ENCODE data around the gene INPP5J.
"Not testable (repeated sequence)": the region's sequence is repeated elsewhere in the genome, so short reads cannot be mapped to it uniquely, and the experiment has no call there.

Gene INPP5J

GRCh38 chr22:31088233-31088986 is 34.4 kb upstream of the INPP5J start:
- no peak for DNase-seq (ENCODE audit: low read depth)

DNA sequence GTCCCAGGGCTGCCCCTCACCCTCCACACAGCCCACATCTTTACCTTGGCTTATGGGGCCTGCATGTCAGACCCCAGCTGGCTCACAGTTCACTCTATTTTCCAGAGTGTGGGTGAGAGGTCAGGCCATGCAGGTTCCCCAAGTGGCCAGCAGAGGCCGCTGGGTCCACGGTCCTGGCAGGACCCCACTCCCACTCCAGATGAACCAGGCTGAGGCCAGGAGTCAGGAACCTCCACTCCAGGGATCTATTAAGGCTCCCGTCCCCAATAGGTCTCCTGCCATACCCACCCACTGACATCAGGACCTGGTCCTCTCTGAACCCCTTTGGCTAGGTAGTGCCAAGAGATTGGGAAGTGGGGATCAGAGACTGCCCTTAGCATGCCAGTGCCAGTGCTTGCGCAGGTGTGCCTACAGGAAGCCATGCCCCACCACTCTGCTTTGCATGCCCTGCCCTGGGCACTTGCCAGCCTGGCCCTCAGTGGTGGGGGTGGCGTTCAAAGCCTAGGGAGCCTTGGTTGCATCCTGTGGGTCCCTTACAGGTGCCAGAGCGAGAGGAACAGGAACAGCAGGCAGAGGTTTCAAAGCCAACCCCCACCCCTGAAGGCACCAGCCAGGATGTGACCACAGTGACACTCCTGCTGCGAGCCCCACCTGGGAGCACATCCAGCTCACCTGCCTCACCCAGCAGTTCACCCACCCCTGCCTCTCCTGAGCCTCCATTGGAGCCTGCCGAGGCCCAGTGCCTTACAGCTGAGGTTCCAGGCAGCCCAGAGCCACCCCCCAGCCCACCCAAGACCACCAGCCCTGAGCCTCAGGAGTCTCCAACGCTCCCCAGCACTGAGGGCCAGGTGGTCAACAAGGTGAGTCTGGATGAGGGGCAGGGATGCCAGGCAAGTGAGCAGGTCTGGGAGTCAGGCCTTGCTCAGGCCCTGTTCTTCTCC is 33.3 kb upstream of the INPP5J start:
- DNase-seq (ENCODE audit: low read depth): no peak

GRCh38 chr22:31090217-31091085 is 32.3 kb upstream of the INPP5J start:
- no peak for DNase-seq (ENCODE audit: low read depth)

- no peak for DNase-seq (ENCODE audit: low read depth)
These were observed 31.4 kb upstream of the INPP5J start for GRCh38 chr22:31091106-31091975.

DNA sequence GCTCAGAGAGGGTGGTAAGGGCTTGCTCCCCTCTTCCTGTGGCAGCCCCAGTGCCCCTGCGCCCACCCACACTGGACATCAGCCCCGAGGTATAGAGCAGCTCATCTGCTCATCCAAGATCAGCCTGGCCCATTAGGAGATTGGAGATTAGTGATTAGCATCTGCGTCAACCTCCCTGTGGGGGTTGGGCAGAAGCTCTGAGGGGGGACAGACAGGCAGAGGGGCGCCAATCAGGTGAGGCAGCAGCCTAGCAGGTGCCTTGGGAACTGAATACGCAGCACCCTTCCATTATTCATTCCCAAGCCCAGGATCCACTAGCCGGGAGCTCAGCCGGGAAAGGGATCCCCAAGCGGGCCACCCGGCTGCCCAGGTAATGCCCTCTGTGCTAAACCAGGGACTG is 30.6 kb upstream of the INPP5J start:
- no peak for DNase-seq (ENCODE audit: low read depth)

DNA sequence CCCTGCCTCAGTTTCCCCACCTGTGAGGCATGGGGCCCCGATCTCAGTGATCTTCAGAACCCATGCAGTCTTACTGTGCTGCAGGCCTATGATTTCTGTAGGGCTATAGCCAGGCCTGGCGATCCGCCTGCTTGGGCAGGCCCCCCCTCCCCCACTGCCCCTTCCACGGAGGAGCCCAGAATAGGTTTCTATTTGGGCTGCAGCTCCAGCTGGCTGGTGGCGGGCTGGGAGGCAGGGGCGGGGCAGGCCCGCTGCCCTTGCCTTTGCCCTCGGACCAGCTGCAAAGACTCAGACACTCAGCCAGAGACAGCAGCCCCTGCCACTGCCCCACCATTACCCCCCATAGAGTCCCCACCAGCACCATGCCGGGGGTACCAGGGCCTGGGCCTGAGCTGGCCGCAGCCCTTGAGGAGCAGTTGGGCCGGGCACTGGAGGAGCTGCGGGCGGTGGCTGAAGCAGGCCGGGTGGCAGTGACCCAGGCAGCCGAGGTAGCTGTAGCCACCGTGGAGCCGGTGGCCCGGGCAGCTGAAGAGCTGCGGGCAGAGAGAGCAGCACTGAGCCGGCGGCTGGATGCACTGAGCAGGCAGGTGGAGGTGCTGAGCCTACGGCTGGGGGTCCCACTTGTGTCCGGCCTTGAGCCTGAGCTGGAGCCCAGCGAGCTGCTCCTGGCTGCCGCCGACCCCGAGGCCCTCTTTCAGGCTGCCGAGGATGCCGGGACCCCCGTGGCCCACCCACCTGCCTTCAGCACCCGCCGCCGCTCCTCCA is 29.5 kb upstream of the INPP5J start:
- DNase-seq (ENCODE audit: low read depth): no peak

- DNase-seq (ENCODE audit: low read depth): no peak
These were observed 28.7 kb upstream of the INPP5J start for GRCh38 chr22:31094021-31094551.

GRCh38 chr22:31094741-31095140 is 28.0 kb upstream of the INPP5J start:
- DNase-seq (ENCODE audit: low read depth): no peak

DNA sequence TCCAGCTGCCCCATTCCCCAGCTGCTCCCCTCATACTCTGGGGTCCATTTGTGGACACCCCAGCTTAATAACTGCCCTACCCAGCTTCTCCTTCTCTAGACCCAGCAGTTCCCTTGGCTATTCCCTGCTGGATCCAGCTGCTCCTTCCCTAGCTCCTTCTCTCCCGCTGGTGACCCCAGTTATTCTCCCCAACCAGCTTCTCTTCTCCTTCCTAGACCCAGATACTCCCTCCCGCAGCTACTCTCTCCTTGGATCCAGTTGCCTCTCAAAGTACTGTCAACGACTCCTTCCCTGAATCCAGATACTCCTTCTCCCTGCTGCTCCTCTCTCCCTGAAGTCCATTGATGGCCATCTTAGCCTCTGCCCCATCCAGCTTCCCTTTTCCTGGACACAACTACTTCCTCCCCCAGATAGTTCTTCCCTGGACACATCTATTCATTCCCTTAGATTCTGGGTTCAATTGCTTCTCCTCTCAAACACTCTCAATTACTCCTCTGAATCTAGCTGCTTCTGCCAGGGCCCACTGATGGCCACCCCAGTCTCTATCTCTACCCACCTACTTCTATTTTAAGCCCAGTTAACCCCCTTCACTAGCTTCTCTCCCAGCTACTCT is 27.0 kb upstream of the INPP5J start:
- DNase-seq (ENCODE audit: low read depth): no peak

GRCh38 chr22:31096657-31097279 is 26.0 kb upstream of the INPP5J start:
- DNase-seq (ENCODE audit: low read depth): no peak

GRCh38 chr22:31097539-31097938 is 25.2 kb upstream of the INPP5J start:
- DNase-seq (ENCODE audit: low read depth): not testable (repeated sequence)

DNA sequence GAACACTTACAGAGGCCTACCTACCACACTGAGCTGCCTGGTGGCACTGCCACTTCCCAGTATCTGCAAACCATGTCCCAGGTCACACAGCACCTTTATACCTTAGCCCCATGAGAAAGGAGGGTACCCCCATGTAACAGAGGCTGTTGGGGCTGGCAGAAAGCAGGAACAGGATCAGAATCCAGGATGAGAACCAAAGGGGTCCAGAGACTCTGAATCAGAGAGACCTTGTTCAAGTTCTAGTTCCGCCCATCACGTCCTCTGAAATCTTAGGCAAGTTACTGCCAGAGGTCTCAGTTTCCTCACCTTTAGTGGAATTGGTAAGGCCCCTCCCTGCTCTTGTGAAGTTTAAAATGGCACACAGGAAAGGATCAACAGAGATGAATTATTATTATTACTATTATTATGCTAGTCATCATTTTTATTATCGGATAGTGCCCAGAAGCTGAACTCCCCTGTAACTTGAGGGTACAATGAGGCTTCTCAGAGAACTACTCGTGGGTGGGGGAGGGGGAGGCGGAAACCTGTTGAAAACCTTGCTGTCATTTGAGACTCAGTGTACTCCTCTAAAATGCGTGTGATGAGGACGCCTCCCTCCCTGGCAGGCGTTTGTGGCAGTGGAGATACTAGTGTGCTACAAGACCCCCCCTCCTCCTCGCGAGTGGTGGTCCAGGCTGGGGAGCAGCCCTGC is 24.7 kb upstream of the INPP5J start:
- DNase-seq (ENCODE audit: low read depth): no peak

DNA sequence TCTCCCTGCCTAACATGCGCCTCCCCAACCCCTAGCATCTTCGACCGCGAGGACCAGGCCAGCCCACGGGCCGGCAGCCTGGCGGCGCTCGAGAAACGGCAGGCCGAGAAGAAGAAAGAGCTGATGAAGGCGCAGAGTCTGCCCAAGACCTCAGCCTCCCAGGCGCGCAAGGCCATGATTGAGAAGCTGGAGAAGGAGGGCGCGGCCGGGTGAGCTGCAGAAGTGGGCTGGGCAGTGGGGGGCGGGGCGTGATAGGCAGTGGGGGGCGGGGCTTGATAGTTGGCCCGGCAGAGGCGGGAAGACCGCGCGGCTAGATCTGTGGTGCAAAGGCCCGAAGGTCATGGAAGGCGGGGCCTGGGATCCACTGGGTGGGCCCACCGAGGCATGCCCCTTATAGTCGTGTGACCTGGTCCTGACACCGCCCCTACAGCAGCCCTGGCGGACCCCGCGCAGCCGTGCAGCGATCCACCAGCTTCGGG is 24.1 kb upstream of the INPP5J start:
- DNase-seq (ENCODE audit: low read depth): no peak

- DNase-seq (ENCODE audit: low read depth): no peak
These were observed 23.4 kb upstream of the INPP5J start for GRCh38 chr22:31099386-31099785.

GRCh38 chr22:31099841-31100761 is 22.7 kb upstream of the INPP5J start:
- DNase-seq (ENCODE audit: low read depth): no peak

- DNase-seq (ENCODE audit: low read depth): no peak
These were observed 21.8 kb upstream of the INPP5J start for GRCh38 chr22:31100762-31101525.
